Adrenal gland (tissue), 12 donors: ENCODE data around the gene EIF2D. TPM values are rescaled to one million over a fixed set of nuclear protein-coding genes. Genes with fewer than 3 reads are reported as not detected.
"Not testable (repeated sequence)": the region's sequence is repeated elsewhere in the genome, so short reads cannot be mapped to it uniquely, and the experiment has no call there.

Experiments
- DNase-seq, 7 donors: peaks; one replicate each; pipeline ENCODE4 v3.0.0-alpha.2; 2019 to 2020
- H3K27ac ChIP-seq, 5 donors: fragments of 200-600 bp; sonication (generic) in 4 of 5; 1 replicate in 3 of 5; 2 replicates in 2 of 5; pipeline versions ENCODE4 v1.5.1 to v1.8.0; 2016 to 2020; ENCODE audit warnings: mild to moderate bottlenecking in 1 of 5
- H3K27me3 ChIP-seq: fragments of 200-600 bp; 2 replicates; pipeline ENCODE4 v1.8.0; 2021
- H3K36me3 ChIP-seq, 2 donors: fragments of 200-600 bp; replicated peaks in 1 of 2; 1 replicate in 1 of 2; 2 replicates in 1 of 2; pipeline versions ENCODE4 v1.5.1 to v1.8.0; 2018 to 2022
- H3K4me1 ChIP-seq, 2 donors: fragments of 200-600 bp; replicated peaks in 1 of 2; 1 replicate in 1 of 2; 2 replicates in 1 of 2; pipeline versions ENCODE4 v1.5.1 to v1.8.0; 2018 to 2021
- H3K4me3 ChIP-seq, 4 donors: fragments of 200-600 bp; sonication (generic) in 3 of 4; one replicate each; pipeline ENCODE4 v1.5.1; 2016 to 2018
- H3K9me3 ChIP-seq, 3 donors: fragments of 200-600 bp; sonication (generic) in 1 of 3; replicated peaks in 1 of 3; 1 replicate in 2 of 3; 2 replicates in 1 of 3; pipeline versions ENCODE4 v1.5.1 to v1.8.0; 2016 to 2021
- POLR2A ChIP-seq, 2 donors: fragments of 450-650 bp; IDR thresholded peaks; one replicate each; pipeline ENCODE4 v1.6.1; 2017; ENCODE audit warnings: antibody characterized with exemption in 2 of 2, mild to moderate bottlenecking in 2 of 2, moderate library complexity in 1 of 2
- WGBS, 4 donors: extraction: QIAGEN DNeasy Blood & Tissue Kit in 2 of 4; methylation state at CpG; one replicate each; pipeline versions ENCODE4 v1.1.5 to v1.1.7; 2013 to 2017; 5-methylcytosine and 5-hydroxymethylcytosine counted together
- intact Hi-C, 2 donors: fragments of 100-400 bp; cut with DNase I; formaldehyde crosslinking; loops; one replicate each; pipeline versions ENCODE4 v1.14.1 to v1.15.0; 2022 to 2023
- polyA plus RNA-seq, 3 donors: library from polyadenylated mRNA; stranded (reverse); fragments of 200-250 nt in 2 of 3; fragments of 350-450 nt in 1 of 3; fragmentation: Illumina TruSeq in 1 of 3; extraction: RNeasy Lipid Tissue Mini Kit (QIAGEN cat#74804) in 1 of 3; gene quantifications; one replicate each; pipeline ENCODE4 v1.2.3, GENCODE V29; 2013 to 2014
- total RNA-seq, 9 donors: library from RNA; depleted of rRNA in 4 of 9; stranded (reverse); fragments of >200 nt in 4 of 9; fragments of 120-200 nt in 1 of 9; fragmentation: NEBNext Ultra II Directional in 1 of 9; extraction: Animal tissue kit (Norgen Biotek cat#: 25700) in 1 of 9; gene quantifications; one replicate each; pipeline versions ENCODE4 v1.1.0 to v1.2.4, GENCODE V29; 2013 to 2023
- TF ChIP-seq, protein P1 (sequence below), 6 experiments: fragments of 450-650 bp in 4 of 6; fragments of 200-600 bp in 2 of 6; sonication (generic) in 1 of 6; IDR thresholded peaks; 1 replicate in 5 of 6; 2 replicates in 1 of 6; pipeline versions ENCODE4 v1.5.1 to v1.8.0; 2016 to 2021; ENCODE audit warnings: antibody characterized with exemption in 6 of 6, mild to moderate bottlenecking in 2 of 6, moderate library complexity in 1 of 6
- donor health status: healthy with polysubstance abuse.
- donor health status: Bipolar disorder and iron deficiency.
- donor health status: DM: yes; HTN: yes; CAD: no.
- donor health status: DM: no; HTN: no; CAD: no.
- donor health status: DM: no; HTN: no; CAD: no.
- donor health status: DM: yes; HTN: yes; CAD: no.

The EIF2D gene
- total and polyA plus RNA-seq, 12 donors = 31.6 to 95.4 (median 54.0) TPM

DNA sequence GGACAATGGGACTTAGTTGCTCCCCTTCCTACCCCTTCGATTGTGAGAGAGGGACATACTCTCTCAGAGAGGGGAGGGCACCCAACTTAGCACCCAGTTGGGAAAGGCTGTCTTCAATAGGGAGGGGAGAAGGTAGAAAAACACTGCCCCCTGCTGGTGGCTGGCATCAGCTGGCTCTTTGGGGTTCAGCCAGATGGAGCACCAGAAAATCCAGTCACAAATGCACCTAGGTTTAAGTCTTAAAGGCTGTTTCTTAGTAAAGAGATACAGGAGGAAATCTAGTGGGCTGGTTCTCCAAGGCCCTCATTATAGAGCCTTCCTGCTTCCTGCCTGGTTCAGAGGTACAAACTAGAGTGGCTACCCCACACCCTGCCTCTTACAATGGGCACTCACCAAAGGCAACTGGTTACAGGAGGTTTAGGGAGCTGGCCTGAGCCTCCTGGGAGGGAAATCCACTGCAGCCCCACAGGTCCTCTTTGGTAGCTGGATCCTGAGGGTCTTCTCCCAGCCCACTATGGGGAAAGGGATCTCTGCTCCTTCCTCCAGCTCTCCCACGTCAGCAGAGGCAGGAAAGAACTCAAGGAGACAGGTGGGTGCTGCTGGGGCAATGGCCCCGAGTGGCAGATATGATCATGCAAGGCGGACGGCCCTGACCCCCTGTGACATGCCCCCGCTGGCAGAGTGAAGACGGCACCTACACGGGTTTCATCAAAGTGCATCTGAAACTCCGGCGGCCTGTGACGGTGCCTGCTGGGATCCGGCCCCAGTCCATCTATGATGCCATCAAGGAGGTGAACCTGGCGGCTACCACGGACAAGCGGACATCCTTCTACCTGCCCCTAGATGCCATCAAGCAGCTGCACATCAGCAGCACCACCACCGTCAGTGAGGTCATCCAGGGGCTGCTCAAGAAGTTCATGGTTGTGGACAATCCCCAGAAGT is 28.3 kb downstream of the EIF2D start:
- no peaks in the 10 kb centered on the region for H3K9me3 ChIP-seq

DNA sequence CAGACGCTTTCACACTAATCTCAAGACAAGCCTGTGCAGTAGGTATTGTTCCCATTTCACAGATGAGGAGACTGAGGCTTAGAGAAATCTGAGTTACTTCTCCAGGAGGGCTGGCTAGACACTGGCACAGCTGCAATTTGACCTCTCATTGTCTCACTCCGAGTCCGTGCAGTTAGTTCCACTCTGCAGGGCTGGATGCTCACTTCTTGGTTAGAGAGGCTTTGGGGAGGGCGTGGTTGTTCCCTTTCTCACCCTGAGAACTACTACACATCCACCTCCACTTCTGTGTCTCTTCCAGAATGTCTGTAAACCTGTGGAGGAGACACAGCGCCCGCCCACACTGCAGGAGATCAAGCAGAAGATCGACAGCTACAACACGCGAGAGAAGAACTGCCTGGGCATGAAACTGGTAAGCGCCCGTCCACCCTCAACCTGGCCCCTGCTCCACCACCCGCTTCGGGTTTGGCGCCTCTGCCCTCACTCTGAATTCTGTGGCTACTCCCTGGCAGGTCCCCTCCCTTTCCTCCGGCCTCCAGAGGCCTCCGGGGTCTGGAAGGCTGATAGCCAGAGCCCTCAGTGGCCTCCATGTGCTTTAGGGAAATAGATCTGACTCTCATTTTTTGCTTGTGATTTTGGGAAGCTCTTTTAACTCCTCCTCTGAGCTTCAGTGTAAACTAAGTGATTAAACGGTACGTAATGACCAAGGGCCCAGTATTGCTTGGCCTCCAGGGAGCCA is 29.1 kb downstream of the EIF2D start:
- no peak for DNase-seq
- intact Hi-C loops = loop anchor here in 1 of 2 donors (2.0 kb wide), 1 partner anchor 38 kb away; no protein-coding TSS in a partner anchor
- Histone ChIP-seq H3K9me3 (no peaks in the 10 kb centered on the region), H3K27me3 (no peaks in the 10 kb centered on the region), H3K4me3 (no peak overlapping the region), H3K36me3 (peaks cover 0 to 47% of the 10 kb centered on the region in 2 donors), H3K4me1 (peaks cover 0 to 41% of the 10 kb centered on the region in 2 donors), H3K27ac (peak overlapping the region in 1 of 5 donors; percentile 31)
- WGBS, 4 donors = 77 to 79% (median 78%) methylated on average over 17 to 18 of the region's 18 CpGs
- TF ChIP-seq, protein P1, sequence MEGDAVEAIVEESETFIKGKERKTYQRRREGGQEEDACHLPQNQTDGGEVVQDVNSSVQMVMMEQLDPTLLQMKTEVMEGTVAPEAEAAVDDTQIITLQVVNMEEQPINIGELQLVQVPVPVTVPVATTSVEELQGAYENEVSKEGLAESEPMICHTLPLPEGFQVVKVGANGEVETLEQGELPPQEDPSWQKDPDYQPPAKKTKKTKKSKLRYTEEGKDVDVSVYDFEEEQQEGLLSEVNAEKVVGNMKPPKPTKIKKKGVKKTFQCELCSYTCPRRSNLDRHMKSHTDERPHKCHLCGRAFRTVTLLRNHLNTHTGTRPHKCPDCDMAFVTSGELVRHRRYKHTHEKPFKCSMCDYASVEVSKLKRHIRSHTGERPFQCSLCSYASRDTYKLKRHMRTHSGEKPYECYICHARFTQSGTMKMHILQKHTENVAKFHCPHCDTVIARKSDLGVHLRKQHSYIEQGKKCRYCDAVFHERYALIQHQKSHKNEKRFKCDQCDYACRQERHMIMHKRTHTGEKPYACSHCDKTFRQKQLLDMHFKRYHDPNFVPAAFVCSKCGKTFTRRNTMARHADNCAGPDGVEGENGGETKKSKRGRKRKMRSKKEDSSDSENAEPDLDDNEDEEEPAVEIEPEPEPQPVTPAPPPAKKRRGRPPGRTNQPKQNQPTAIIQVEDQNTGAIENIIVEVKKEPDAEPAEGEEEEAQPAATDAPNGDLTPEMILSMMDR (IDR thresholded peaks at IDR 0.05) = no peak
- no peak for TF ChIP-seq POLR2A (IDR thresholded peaks at IDR 0.05)

More for the DNA sequence above, 28.3 kb downstream of the EIF2D start:
- intact Hi-C loops = loop anchor here (2.0 kb wide), 3 partner anchors 39 to 93 kb away; no protein-coding TSS in a partner anchor
- TF ChIP-seq, protein P1 (IDR thresholded peaks at IDR 0.05) = peak; percentile 87 to 93 (median 91)
- no peak for TF ChIP-seq POLR2A (IDR thresholded peaks at IDR 0.05)
- H3K27me3 ChIP-seq = no peaks in the 10 kb centered on the region
- H3K27ac ChIP-seq = no peak overlapping the region
- DNase-seq = peak; percentile 74 to 92 (median 85)
- H3K4me3 ChIP-seq = no peak overlapping the region
- peaks cover 0 to 53% of the 10 kb centered on the region in 2 donors for H3K36me3 ChIP-seq
- WGBS, 4 donors = 56 to 79% (median 76%) methylated on average over 5 to 16 of the region's 16 CpGs
- peaks cover 8 to 41% of the 10 kb centered on the region in 2 donors for H3K4me1 ChIP-seq

DNA sequence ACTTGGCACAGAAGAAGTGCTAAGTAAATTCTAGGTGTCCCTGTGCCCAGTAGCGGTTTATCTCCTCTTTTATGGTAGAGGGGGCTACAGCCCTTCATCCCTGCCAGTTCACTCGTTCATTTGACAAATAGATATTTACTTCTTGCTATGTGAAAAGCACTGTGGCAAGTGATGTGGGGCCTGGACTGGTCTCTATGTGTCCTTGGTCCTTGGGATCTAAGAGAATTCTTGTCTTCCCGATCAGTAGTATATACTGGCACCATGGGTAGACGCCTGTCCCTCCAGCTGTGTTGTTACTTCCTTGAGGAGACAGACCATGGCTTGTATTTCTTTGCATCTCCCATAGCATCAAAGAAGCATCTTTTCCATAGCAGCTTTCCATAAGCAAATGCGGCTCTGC is 29.7 kb downstream of the EIF2D start:
- Histone ChIP-seq H3K27ac (peak overlapping the region in 1 of 5 donors; percentile 1), H3K4me3 (no peak overlapping the region), H3K4me1 (peaks cover under 1 to 36% of the 10 kb centered on the region in 2 donors), H3K36me3 (peaks cover 0 to 41% of the 10 kb centered on the region in 2 donors), H3K27me3 (no peaks in the 10 kb centered on the region), H3K9me3 (no peaks in the 10 kb centered on the region)
- TF ChIP-seq, protein P1 (IDR thresholded peaks at IDR 0.05) = no peak
- TF ChIP-seq POLR2A (IDR thresholded peaks at IDR 0.05) = no peak
- DNase-seq = no peak
- 83 to 97% (median 90%) methylated on average over 5 of the region's 5 CpGs for WGBS, 4 donors
- intact Hi-C loops = loop anchor here in 1 of 2 donors (2.0 kb wide), 1 partner anchor 38 kb away; no protein-coding TSS in a partner anchor

DNA sequence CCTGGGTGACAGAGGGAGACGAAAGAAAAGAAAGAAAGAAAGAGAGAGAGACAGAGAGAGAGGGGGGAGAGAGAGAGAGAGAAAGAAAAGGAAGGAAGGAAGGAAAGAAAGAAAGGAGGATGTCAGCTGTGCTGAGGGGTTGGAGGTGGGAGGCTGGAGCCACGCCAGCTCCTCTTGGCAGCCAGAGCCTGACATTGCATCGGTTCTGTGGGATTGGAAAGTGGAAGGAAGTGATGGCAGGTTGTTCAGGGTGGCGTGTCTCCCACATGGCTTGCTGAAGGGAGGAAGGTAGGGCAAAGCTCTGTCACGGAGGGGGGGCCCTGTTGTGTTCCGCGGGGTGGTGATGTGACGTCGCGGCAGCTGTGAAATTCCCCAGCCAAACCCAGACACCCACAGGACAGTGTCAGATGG is 30.7 kb downstream of the EIF2D start:
- peaks cover 10 to 43% of the 10 kb centered on the region in 2 donors for H3K4me1 ChIP-seq
- no peak overlapping the region for H3K4me3 ChIP-seq
- intact Hi-C loops = no loop called here
- H3K27me3 ChIP-seq = no peaks in the 10 kb centered on the region
- no peak overlapping the region for H3K27ac ChIP-seq
- DNase-seq = peak in 5 of 7 donors; percentile 26 to 65 (median 46)
- H3K36me3 ChIP-seq = peaks cover 0 to 32% of the 10 kb centered on the region in 2 donors
- TF ChIP-seq, protein P1 (IDR thresholded peaks at IDR 0.05) = no peak
- no peak for TF ChIP-seq POLR2A (IDR thresholded peaks at IDR 0.05)
- 59 to 66% (median 63%) methylated on average over 10 of the region's 10 CpGs for WGBS, 4 donors
- H3K9me3 ChIP-seq = no peaks in the 10 kb centered on the region

DNA sequence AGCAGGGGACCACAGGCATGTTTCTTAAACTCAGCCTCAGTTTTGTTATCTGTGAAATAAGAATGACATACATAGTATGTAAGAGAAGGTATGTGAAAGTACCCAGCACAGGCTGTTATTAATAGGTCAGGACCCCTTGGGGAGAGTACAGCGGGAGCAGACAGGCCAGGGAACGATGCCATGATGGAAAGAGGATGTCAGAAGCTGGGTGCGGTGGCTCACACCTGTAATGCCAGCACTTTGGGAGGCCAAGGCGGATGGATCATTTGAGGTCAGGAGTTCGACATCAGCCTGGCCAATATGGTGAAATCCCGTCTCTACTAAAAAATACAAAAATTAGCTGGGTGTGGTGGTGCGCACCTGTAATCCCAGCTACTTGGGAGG is 31.2 kb downstream of the EIF2D start:
- 86 to 96% (median 93%) methylated on average over 7 of the region's 7 CpGs for WGBS, 4 donors
- H3K4me1 ChIP-seq = peaks cover 15 to 48% of the 10 kb centered on the region in 2 donors
- peak overlapping the region in 2 of 5 donors; percentile 78 to 87 for H3K27ac ChIP-seq
- H3K27me3 ChIP-seq, H3K4me3 ChIP-seq, H3K9me3 ChIP-seq, intact Hi-C loops: not testable (repeated sequence)
- DNase-seq = peak in 1 of 7 donors; percentile 9
- peaks cover 0 to 27% of the 10 kb centered on the region in 2 donors for H3K36me3 ChIP-seq
